Measurements from ENCODE around the gene ADGRL2. TPM values are rescaled to one million over a fixed set of nuclear protein-coding genes. Genes with fewer than 3 reads are reported as not detected.

ADGRL2 gene
- total and polyA plus RNA-seq, 2 donors (not counting 3 experiments of a cell fraction or from before 2014, with no cell fraction given), result 32.7 to 46.1 TPM

GRCh38 chr1:81912383-81912782, 111.6 kb downstream of the ADGRL2 start:
- CTCF ChIA-PET, result interaction anchor here (0.6 to 1.2 kb wide), 2 partner anchors 34 to 62 kb away, joined by 3 read pairs; no protein-coding TSS in a partner anchor
- DNase-seq (ENCODE audit: low read depth, low spot score), result no peak
- Histone ChIP-seq H3K4me1 (ENCODE audit: control insufficient read depth, extremely low read depth, insufficient read depth, low read length) (no peaks in the 10 kb centered on the region), H3K4me2 (ENCODE audit: insufficient read depth, low read length) (no peak overlapping the region), H3K79me2 (ENCODE audit: control insufficient read depth, insufficient read depth, low read length) (no peaks in the 10 kb centered on the region), H2AFZ (ENCODE audit: low read depth, low read length) (no peak overlapping the region), H3K27me3 (ENCODE audit: control insufficient read depth in 2 of 2, insufficient read depth in 2 of 2, low read length in 2 of 2) (no peaks in the 10 kb centered on the region), H3K9me3 (replicated peaks; ENCODE audit: control insufficient read depth, insufficient read depth, low read length) (no peaks in the 10 kb centered on the region), H3K36me3 (ENCODE audit: control insufficient read depth in 2 of 2, extremely low read depth in 1 of 2, insufficient read depth in 2 of 2, low read length in 2 of 2) (no peaks in the 10 kb centered on the region), H3K27ac (ENCODE audit: insufficient read depth, low read depth, low read length) (no peak overlapping the region), H3K4me3 (replicated peaks in 1 of 3; ENCODE audit: insufficient read depth in 1 of 3, low read depth in 1 of 3, low read length in 3 of 3) (no peak overlapping the region), H3K9ac (replicated peaks; ENCODE audit: extremely low read depth, insufficient read depth, low read length) (no peak overlapping the region), H4K20me1 (replicated peaks; ENCODE audit: control insufficient read depth, extremely low read depth, insufficient read depth, low read length) (no peaks in the 10 kb centered on the region), H3K9me1 (replicated peaks; ENCODE audit: control insufficient read depth, extremely low read depth, insufficient read depth, low read length) (no peaks in the 10 kb centered on the region)
- intact Hi-C loops (cut with micrococcal nuclease), result no loop called here
- TF ChIP-seq JUN (IDR thresholded peaks at IDR 0.05; ENCODE audit: borderline replicate concordance, insufficient read depth, insufficient read length, low read depth) (no peak), MYC (IDR thresholded peaks at IDR 0.05; ENCODE audit: low read depth, low read length) (no peak), MAX (IDR thresholded peaks at IDR 0.05; ENCODE audit: insufficient read depth, insufficient read length) (no peak), EZH2 (IDR thresholded peaks at IDR 0.05; ENCODE audit: borderline replicate concordance, low read depth, low read length, severe bottlenecking) (no peak), GATA2 (IDR thresholded peaks at IDR 0.05; ENCODE audit: insufficient read depth, insufficient read length, low read depth, low read length) (no peak), POLR2AphosphoS5 (IDR thresholded peaks at IDR 0.05; ENCODE audit: insufficient read depth, low read depth, low read length) (no peak), POLR2A (IDR thresholded peaks at IDR 0.05; ENCODE audit: low read depth, low read length) (no peak), FOS (IDR thresholded peaks at IDR 0.05; ENCODE audit: borderline replicate concordance, insufficient read depth, low read length) (no peak)
- no TSS peak for BruUV-seq (replicated peaks)
- POLR2A ChIA-PET, result no interaction called here
- dilution Hi-C loops (cut with MboI; ENCODE audit: extremely low pct_ligation_motif_present, low sequenced_read_pairs), result no loop called here
- FAIRE-seq, result no peak

GRCh38 chr1:81915937-81916336, 115.2 kb downstream of the ADGRL2 start:
- ChIA-PET CTCF (interaction anchor here (0.8 to 2.4 kb wide), 2 partner anchors 9 to 12 kb away, joined by 3 to 9 read pairs; no protein-coding TSS in a partner anchor), POLR2A (no interaction called here)
- Histone ChIP-seq H3K36me3 (ENCODE audit: control insufficient read depth in 2 of 2, extremely low read depth in 1 of 2, insufficient read depth in 2 of 2, low read length in 2 of 2) (no peaks in the 10 kb centered on the region), H4K20me1 (replicated peaks; ENCODE audit: control insufficient read depth, extremely low read depth, insufficient read depth, low read length) (no peaks in the 10 kb centered on the region), H3K79me2 (ENCODE audit: control insufficient read depth, insufficient read depth, low read length) (no peaks in the 10 kb centered on the region), H3K9me3 (replicated peaks; ENCODE audit: control insufficient read depth, insufficient read depth, low read length) (no peaks in the 10 kb centered on the region), H3K4me1 (ENCODE audit: control insufficient read depth, extremely low read depth, insufficient read depth, low read length) (peaks cover 5% of the 10 kb centered on the region), H2AFZ (ENCODE audit: low read depth, low read length) (no peak overlapping the region), H3K9ac (replicated peaks; ENCODE audit: extremely low read depth, insufficient read depth, low read length) (no peak overlapping the region), H3K27me3 (ENCODE audit: control insufficient read depth in 2 of 2, insufficient read depth in 2 of 2, low read length in 2 of 2) (no peaks in the 10 kb centered on the region), H3K4me3 (replicated peaks in 1 of 3; ENCODE audit: insufficient read depth in 1 of 3, low read depth in 1 of 3, low read length in 3 of 3) (no peak overlapping the region), H3K27ac (ENCODE audit: insufficient read depth, low read depth, low read length) (no peak overlapping the region), H3K9me1 (replicated peaks; ENCODE audit: control insufficient read depth, extremely low read depth, insufficient read depth, low read length) (no peaks in the 10 kb centered on the region), H3K4me2 (ENCODE audit: insufficient read depth, low read length) (no peak overlapping the region)
- intact Hi-C loops (cut with micrococcal nuclease) (no loop called here), dilution Hi-C loops (cut with MboI; ENCODE audit: extremely low pct_ligation_motif_present, low sequenced_read_pairs) (no loop called here)
- no peak for TF ChIP-seq MYC (IDR thresholded peaks at IDR 0.05; ENCODE audit: low read depth, low read length)
- FAIRE-seq (no peak), DNase-seq (ENCODE audit: low read depth, low spot score) (no peak)
- BruUV-seq (replicated peaks), result no TSS peak
